Stimulated activated CD4-positive, alpha-beta T cell treated with anti-CD3 and anti-CD28 coated beads, Interleukin-12 subunit alpha, Interleukin-12 subunit beta, amount 100 ng/mL, for 48 hours (primary cell): ENCODE data around the gene CDKL1.
"Not testable (repeated sequence)": the region's sequence is repeated elsewhere in the genome, so short reads cannot be mapped to it uniquely, and the experiment has no call there.

Experiments used
- DNase-seq, 3 donors: peaks; one replicate each; pipeline ENCODE4 v3.0.0-alpha.2; 2020; ENCODE audit warnings: low read depth in 2 of 3, low spot score in 1 of 3

The CDKL1 gene

DNA sequence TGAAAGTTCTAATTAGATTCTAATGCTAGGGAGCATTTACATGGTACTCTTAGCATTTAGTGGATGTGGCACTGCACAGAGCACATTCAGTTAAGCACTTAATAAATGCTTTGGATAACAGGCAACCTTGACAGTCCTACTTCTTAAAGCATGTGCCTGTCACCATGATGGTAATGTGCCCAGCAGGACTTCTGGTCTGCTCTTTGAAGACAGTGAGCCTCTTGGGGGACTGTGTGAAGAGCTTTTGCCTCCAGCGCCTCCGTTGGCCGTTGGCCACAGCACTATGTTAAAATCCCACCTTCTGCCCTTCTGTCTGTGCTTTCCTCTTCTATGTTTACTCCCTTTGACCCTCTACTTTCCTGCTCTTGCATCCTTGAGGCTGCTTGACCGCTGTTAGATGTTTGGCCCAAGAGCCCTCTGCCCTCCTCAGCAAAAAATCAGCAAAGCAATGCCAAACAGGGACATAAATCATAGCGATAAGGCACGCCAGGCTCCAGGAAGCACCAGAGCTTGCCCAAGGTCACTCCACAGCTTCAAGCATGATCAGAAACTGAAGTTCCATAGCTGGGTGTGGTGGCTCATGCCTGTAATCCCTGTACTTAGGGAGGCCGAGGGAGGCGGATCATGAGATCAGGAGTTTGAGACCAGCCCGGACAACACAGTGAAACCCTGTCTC lies 8.3 kb downstream of the CDKL1 start:
- DNase-seq: no peak

DNA sequence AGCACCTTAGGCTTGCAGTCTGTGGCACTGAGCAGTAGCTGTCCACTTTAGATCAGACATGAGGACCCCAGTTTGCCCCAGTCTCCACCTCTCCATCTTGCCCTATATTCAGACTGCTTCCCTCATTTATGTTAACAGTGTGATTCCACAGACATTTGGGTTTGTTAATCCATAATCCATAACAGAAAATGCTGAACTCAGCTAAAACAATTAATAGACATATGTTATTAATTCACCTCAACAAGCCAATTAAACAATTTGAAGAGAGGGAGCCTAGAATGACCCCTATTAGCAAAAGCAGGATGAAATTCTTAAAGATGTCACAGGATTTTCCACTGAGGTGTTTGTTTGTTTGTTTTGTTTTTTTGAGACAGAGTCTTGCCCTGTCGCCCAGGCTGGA lies 9.1 kb downstream of the CDKL1 start:
- no peak for DNase-seq

DNA sequence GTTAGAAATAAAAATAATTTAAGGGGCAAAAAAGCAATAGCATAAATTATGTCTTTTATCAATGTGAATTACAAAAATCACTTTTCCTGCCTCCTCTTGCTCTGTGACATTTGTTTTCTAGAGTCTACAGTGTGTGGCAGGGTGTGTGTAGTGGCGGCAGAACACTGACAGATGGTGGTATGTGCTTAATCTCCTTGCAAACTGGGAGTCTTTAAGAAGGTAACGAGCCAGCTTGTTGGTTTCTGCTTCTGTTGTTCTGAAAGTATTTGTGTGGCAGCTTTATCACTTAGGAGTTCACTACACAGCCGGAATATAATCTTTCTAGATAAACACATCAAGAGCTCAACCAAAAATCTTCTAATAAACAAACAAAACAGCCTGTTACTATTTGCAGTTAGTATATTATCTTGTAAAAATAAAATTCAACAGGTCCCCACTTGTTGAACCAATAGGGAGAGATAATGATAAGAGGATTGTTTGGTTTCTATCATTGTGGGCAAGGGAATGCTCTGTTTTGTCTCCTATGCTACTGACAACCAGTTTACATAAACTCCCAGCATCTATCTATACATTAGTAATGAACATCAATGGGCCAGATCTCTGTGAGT lies 13.0 kb downstream of the CDKL1 start:
- DNase-seq: no peak

DNA sequence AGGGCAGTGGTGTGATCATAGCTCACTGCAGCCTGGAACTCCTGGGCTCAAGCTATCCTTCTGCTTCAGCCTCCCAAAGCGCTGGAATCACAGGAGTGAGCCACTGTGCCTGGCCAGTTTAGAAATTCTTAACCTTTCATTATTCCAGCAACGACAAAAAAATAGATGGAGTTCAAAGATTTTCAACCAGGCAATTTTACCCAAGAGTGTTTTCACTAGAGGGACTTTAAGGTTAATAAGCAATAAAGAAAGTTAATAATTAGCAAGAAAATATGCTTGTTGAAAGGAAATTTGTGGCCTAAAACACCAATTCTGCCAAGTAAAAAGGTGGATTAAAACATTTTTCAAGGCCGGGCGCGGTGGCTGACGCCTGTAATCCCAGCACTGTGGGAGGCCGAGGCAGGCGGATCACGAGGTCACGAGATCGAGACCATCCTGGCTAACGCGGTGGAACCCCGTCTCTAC lies 14.8 kb downstream of the CDKL1 start:
- DNase-seq: no peak

DNA sequence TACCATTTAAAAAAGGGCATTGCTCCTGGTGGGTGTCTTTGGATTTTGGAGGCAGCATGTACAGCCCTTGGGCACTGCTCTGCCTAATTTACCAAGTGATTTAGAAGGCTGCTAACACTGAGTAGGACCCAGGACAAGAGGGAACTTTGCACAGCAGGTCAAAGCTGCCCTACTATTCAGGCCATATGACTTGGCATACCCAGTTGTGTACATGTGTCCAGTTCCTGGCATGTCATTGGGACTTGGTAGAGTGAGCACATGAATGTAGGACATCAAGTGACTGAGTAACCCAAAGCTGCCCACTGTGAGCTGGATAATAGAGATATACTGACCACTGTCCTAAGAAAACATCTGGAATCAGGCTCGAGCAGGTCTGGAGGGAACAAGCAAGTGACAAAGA lies 15.7 kb downstream of the CDKL1 start:
- no peak for DNase-seq

DNA sequence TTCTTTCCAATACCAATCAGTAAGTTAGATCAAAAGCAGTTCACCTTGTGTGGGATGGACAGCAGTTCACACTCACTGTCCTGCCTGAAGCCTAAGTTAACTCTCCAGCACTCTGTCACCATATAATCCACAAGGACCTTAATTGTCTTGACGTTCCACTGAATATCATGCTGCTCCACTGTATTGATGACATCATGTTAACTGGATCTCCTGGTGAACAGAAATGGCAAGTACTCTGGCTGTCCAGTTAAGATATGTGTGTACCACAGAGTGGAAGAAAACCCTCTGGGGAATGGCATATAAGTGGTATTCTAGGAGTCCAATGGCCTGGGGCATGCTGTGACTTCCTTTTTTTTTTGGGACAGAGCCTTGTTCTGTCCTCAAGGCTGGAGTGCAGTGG lies 16.2 kb downstream of the CDKL1 start:
- DNase-seq: no peak

DNA sequence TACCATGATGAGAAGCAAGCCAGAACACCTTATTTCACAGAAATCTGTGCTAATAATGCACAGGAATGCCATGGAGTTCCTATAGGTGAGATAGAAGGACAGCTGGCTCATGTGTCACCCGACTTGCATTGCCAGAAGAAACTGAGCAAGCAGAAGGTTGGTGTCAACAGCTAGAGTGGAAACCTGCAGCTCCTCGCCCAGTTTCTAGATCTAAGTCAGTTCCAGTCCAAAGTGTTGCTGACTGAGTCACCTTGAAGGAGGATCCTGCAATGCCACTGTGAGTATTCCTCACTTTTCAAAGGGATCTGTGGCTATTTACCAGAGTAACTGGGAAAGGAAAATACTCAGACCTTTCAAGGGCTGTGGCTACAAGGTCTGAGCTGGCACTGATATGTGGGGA lies 17.1 kb downstream of the CDKL1 start:
- DNase-seq: no peak

DNA sequence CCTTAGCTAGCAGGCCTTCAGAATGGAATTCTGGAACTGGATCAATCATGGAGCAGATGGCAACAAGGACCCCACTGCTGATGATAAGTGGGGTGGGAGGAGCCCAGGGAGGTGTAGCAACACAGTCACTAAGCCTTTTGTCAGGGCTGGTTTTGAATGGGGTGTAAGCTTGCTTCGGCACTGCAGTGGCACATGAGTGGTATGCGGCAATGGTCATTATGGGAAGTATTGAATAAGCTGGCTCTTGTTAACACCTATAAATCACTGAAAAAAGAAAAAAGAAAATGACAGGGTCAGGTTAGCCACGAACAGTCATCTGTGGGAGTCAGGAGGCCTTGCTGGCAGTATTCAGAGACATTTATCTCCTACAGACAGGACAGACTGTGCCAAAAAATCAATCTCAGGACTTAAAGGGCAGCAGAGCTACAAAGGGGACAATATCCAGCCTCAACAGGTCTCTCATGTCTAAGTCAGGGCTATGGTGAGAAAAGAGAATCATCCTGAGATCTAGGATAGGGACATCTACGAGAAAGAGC lies 19.1 kb downstream of the CDKL1 start:
- no peak for DNase-seq

DNA sequence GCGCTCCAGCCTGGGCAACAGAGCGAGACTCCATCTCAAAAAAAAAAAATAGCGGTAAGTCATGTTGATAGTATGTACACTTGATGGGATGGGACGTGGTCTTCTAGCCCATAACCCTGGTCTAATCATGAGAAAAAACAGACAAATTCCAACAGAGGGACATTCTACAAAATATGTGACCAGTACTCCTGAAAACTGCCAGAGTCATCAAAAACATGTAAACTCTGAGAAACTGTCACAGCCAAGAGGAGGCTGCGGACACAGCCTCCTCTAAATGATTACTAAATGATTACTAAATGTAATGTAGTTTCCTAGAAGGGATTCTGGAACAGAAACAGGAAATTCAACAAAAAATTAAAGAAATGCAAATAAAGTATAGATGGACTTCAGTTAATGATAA lies 20.9 kb downstream of the CDKL1 start:
- no peak for DNase-seq

DNA sequence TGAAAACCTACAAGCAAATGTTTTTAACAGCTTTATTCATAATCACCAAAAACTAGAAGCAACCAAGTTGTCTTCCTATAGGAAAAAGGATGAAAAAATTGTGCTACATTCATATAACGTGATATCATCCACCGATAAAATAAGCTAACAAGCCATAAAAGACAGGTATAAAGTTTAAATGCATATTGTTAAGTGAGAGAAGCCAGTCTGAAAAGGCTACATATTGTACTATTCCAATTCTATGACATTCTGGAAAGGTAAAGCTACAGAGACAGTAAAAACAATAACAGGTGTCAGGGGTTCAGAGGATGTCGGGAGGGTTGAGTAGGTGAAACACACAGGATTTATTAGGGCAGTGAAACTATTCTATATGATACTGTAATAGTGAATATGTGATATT lies 22.7 kb downstream of the CDKL1 start:
- no peak for DNase-seq

DNA sequence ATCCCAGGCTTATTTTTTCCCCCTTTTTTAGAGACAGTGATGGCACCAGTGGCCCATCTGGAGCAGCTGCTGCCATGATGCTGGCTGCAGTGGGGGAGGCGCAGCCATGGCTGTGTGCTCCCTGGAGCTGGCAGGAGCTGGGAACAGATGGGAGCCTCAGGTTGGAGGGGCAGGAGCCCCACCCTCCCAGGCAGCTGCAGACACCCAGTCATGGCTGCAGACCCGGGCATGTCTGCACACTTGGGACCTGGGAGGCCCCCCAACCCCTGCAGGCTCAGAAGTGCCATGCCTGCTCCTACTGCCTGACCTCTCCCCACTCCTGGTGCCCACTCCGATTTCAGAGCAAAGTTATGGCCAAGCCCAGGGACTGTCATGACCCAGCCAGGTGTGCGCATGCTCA lies 25.1 kb downstream of the CDKL1 start:
- DNase-seq: no peak

DNA sequence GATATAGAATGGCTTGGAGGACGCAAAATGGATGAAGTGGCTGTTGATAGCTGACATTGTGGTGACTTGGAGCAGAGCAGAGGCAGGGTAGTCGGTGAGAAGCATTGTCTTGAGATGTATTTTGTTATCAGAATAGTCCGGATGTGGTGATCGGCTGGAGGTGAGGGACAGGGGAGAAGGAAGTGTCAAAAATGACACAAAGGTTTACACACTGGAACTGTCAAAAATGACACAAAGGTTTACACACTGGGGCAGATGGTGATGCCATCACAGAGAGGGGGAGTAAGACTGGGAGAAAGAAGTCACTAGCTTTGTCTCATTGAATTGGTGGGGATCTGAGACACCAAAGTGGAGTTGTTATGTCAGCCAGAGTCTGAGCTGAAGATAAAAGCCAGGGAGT lies 30.1 kb downstream of the CDKL1 start:
- DNase-seq: no peak

DNA sequence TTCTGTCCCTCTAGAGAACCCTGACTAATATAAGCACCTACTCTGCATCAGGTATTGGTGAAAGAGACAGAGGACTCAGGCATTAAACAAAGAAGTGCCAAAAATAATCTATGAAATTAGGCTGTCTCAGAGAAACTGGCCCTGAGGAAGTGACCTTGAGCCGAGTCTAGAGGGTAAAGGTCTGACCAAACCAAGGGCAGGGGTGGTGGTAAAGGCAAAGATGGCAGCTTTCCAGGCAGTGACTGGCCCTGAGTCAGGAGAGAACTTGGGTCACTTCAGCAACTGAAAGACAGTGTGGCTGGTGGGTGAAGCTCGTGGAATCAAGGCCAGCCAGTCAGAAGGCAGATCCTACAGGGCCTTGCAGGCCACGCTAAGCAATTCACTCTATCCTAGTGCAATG lies 30.6 kb downstream of the CDKL1 start:
- DNase-seq: no peak

DNA sequence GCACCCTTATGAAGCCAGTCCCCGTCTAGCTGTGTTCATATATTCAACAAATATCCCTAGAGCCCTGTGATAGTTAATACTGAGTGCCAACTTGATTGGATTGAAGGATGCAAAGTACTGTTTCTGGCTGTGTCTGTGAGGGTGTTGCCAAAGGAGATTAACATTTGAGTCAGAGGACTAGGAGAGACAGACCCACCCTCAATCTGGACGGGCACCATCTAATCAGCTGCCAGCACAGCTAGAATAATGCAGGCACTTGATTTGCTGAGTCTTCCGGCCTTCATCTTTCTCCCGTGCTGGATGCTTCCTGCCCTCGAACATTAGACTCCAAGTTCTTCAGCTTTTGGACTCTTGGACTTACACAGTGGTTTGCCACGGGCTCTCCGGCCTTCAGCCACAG lies 31.1 kb downstream of the CDKL1 start:
- not testable (repeated sequence) for DNase-seq

DNA sequence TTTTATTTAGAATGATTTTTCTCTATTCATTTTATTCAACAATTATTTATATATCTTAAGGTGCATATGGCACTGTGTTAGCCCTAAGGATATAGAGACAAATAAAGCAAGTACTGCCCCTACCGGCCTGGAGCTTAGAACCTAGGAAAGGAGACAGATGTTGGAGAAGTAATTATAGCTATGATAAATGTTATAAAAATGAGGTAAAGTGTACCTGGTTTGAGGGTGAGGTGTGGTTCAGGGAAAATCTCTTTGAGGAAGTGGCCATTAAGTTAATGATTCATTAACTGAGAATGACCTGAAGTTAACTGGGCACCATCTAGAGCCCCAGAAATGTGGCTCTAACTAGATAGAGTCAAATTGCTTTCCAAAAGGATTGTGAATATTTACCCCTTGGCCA lies 31.9 kb downstream of the CDKL1 start:
- DNase-seq: no peak

DNA sequence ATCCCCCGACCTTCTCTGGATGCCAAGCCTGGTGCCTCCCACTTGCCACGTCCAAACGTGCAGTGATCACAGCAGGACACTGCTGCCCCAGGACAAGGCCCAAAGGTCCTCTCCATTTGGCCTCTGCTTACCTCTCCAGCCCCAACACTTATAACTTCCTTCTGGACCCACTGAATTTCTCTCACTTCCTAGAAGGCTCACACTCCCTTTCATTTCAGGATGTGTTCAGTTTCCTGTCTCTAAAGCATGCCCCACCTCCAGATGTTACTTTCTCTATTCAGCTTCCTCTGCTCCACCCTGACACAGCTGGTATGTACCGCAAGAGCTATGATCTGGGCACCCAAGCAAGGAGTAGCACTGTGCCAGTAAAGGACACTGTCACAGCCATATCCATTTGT lies 33.0 kb downstream of the CDKL1 start:
- peak in 2 of 3 donors; percentile 15 to 38 for DNase-seq

DNA sequence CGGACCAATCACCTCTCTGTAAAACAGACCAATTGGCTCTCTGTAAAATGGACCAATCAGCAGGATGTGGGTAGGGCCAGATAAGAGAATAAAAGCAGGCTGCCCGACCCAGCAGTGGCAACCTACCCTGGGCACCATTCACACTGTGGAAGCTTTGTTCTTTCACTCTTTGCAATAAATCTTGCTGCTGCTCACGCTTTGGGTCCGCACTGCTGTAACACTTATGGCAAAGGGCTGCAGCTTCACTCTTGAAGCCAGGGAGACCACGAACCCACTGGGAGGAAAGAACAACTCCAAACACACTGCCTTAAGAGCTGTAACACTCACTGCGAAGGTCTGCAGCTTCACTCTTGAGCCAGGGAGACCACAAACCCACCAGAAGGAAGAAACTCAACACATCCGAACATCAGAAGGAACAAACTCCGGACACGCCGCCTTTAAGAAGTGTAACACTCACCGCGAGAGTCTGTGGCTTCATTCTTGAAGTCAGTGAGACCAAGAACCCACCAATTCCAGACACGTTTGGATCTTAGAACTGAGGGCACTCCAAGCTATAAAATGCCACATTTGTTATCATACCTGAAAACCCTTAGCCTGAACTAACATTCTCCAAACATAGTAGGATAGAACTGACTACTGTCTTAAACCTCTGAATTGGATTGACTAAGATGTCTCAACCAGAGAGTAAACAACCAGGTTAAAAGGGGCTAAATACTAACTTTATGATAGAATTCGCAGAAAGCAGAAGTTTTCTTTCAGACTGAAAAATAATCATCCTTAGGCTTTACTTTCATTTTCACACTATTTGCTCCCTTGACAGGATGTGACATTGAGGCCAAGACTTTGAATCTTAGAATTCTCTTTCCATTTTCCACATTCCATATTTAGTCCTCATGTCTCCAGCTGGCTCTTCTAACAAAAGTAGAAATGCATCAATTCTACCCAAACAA lies 33.6 kb downstream of the CDKL1 start:
- DNase-seq: peak; percentile 5 to 32 (median 23)

DNA sequence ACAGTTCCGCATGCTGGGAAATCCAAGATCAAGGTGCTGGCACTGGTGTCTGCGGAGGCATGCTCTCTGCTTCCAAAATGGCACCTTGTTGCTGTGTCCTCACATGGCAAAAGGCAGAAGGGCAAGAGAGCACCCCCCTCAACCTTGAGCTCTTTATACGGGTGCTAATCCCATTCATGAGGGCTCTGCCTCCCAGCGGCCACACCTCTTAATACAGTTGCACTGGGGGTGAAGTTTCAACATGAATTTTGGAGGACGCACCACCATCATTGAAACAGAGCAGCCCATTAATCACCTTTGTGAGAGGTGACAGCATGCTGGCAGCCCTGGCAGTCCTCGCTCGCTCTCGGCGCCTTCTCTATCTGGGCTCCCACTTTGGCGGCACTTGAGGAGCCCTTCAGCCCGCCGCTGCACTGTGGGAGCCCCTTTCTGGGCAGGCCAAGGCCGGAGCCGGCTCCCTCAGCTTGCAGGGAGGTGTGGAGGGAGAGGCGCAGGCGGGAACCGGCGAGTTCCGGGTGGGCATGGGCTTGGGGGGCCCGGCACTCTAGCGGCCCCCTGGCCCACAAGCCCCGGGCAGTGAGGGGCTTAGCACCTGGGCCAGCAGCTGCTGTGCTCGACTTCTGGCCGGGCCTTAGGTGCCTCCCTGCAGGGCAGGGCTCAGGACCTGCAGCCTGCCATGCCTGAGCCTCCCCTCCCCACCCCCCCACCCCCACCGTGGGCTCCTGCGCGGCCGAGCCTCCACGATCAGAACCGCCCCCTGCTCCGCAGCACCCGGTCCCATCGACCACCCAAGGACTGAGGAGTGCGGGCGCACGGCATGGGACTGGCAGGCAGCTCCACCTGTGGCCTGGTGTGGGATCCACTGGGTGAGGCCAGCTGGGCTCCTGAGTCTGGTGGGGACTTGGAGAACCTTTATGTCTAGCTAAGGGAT lies 34.9 kb downstream of the CDKL1 start:
- DNase-seq: not testable (repeated sequence)

DNA sequence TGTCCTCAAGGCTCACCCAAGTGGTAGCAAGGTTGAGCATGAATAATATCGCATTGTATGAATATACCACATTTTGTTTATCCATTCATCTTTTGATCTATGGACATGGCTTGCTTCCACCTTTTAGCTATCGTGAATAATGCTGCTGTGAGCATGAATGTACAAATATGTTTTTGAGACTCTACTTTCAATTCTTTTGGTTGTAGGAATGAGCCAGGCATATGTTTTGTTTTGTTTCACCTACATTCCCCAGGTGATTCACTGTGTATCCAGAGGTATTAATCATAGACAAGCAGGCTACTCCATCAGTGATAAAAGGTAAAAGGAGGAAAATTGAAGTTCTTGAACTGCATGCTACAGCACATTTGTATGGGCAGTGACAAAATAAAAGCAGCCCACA lies 35.8 kb downstream of the CDKL1 start:
- no peak for DNase-seq

DNA sequence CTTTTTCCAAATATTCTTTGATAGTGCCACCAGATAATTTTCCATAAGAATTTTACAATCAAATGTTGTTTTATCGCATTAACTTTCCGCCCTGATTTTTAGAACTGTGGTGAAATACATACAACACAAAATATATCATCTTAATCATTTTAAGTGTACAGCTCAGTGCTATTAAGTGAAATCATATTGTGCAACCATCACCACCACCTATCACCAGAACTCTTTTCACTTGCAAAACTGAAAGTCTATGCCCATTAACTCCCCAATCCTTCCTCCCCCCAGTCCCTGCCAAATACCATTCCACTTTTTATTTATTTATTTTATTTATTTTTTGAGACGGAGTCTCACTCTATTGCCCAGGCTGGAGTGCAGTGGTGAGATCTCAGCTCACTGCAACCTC lies 36.6 kb downstream of the CDKL1 start:
- DNase-seq: no peak

DNA sequence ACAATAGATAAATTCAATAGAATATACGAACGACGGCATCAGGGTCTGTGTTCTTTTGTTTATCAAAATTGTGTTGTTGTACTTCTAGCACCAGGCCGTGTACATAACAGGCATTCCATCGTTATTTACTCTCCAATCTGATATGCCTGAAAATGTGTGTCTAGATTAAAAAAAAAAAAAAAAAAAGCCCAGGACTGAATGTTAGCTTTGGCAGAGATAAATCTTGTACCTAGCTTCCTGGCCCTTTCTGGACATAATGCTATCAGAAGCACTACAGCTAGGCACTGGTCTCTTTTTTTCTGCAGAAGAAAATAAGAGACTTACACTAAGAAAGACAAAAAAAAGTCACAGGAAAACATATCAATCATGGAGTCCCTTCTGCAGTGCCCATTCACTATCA lies 37.0 kb downstream of the CDKL1 start:
- DNase-seq: no peak
